Vein endothelial cell (primary cell): Measurements from ENCODE around the gene NANOS1. TPM values are rescaled to one million over a fixed set of nuclear protein-coding genes. Genes with fewer than 3 reads are reported as not detected.

Source experiments
- small RNA-seq: library from RNA; depleted of rRNA; stranded (forward); fragments of <200 nt; gene quantifications from one replicate; pipeline ENCODE3, GENCODE V24; 2012
- total RNA-seq: library from RNA; depleted of rRNA; stranded (reverse); fragments of >200 nt; gene quantifications from 2 replicates; pipeline ENCODE4 v1.2.3, GENCODE V29; 2012

NANOS1 gene
- total RNA-seq = 0.48 and 0.65 TPM in 2 replicates

DNA sequence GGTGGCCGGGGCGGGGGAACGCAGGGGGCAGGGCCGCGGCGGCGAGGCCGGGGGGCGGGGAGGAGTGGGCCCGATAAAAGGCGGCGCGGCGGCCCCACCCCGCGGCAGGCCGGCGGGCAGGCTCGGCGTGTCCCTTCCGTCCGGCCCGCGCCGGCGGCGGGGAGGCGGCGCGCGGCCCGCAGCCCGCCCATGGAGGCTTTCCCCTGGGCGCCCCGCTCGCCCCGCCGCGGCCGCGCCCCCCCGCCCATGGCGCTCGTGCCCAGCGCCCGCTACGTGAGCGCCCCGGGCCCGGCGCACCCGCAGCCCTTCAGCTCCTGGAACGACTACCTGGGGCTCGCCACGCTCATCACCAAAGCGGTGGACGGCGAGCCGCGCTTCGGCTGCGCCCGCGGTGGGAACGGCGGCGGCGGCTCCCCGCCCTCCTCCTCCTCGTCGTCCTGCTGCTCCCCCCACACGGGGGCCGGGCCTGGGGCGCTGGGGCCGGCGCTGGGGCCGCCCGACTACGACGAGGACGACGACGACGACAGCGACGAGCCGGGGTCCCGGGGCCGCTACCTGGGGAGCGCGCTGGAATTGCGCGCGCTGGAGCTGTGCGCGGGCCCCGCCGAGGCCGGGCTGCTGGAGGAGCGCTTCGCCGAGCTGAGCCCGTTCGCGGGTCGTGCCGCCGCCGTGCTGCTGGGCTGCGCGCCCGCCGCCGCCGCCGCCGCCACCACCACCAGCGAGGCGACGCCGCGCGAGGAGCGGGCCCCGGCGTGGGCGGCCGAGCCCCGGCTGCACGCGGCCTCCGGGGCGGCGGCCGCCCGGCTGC is at the start of gene NANOS1:
TSS of gene NANOS1 (plus strand) at position 102 of the 808 bp plus-strand sequence. CDS start at position 190, 88 bp downstream.

DNA sequence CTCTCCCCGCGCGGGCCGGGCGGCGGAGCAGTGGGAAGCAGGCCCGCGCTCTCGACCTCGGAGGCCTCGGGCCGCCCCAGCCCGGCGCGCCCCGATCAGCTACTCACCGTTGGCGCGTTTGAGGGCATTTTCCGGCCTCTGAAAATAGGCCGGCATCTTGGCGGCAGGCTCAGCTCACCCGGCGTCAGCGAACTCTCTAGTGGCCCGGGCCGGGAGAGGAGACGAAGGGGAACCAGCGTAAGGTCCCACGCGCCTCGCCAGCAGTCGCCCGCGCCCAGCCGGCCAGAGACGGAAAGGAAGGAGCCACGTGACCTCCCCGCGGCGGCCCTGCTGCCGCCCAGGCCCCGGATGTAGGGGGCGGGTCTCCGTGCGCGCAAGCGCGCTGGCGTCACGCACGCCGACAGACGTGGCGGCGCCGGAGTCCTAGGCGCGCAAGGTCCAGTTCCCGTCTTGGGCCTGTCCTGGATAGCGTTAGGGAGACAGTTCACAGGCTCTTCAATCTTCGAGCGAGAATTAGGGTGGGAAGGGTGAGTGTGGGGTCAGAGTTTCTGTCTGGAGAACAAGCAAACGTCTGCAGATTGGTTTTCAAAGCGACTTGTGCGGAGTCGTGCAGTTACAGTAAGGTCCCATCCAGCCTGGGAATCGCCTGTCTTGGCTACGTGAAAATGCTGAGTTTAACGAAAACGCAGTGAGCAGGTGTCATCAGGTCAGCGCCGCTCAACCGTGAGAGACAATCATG is 51.2 kb downstream of the NANOS1 start, which contains the start of gene EIF3A:
TSS of gene EIF3A (minus strand) at position 297 of the 739 bp plus-strand sequence. CDS start at position 156, 141 bp downstream.

Small RNA genes lying within 50 kb of the gene (small RNA-seq; reads per million reads assigned to genes)
- gene RF00413 = 0.08 reads per million
- 0.13 reads per million for gene SNORA19

Other genes starting within 250 kb of the NANOS1 start
- gene EIF3A, start 51.1 kb downstream of the NANOS1 start, total RNA-seq = 113 and 141 TPM in 2 replicates
- gene DENND10, start 74.4 kb downstream of the NANOS1 start, total RNA-seq = 58.1 and 67.7 TPM in 2 replicates
- 14.4 and 14.7 TPM in 2 replicates for gene SFXN4, start 136.0 kb downstream of the NANOS1 start, total RNA-seq
- gene PRDX3, start 149.1 kb downstream of the NANOS1 start, total RNA-seq = 130 and 171 TPM in 2 replicates
- 34.3 and 43.5 TPM in 2 replicates for gene GRK5, start 177.9 kb downstream of the NANOS1 start, total RNA-seq